NCI-H1694 (cell line): Measurements from ENCODE around the gene UBR4.

Experiments
- DNase-seq: peaks from one replicate; lab custom pipeline; 2025; lab: John Stamatoyannopoulos, UW

UBR4 gene

DNA sequence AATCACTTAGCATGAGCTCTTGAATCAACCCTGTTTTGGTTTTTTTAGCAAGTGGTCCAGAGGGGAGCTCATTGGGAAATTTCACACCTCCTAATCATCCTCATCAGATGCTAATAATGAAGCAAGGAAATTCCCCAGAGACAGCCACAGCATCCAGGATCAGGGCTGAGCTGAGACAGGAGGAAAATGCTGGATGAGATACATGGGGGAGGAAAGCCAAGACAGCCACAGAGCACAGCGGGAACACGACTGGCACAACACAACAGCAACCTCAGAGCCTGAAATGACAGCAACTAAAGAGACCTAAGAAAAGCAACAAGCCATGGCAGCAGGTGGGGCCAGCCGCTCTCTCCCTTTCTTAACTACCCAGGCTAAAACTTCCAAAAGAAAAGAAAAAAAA lies 70.4 kb downstream of the UBR4 start:
- no peak for DNase-seq

GRCh38 chr1:19138958-19139581 lies 71.0 kb downstream of the UBR4 start:
- DNase-seq = no peak

DNA sequence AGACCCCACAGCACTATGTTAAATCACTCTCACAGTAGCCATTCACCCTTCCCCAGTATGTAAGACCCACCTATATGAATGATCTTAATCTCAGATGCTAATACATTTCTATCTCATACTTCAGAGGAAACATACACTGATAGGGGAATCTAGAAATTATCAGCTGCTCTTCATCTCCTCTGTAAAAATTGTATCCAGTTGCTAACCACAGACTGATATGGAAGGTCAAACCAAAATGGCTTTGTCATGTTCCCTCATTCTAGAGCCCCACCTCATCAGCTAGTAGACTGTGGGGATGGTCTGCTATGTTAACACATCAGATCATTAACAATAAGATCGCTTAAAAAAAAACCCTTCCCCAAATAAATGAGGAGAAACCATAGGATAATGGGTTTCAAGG lies 71.7 kb downstream of the UBR4 start:
- DNase-seq = no peak

GRCh38 chr1:19137158-19137557 lies 72.9 kb downstream of the UBR4 start:
- no peak for DNase-seq

GRCh38 chr1:19133360-19133759 lies 76.7 kb downstream of the UBR4 start:
- no peak for DNase-seq

GRCh38 chr1:19130468-19130867 lies 79.6 kb downstream of the UBR4 start:
- no peak for DNase-seq

- no peak for DNase-seq
Observed at GRCh38 chr1:19128968-19129514, 81.0 kb downstream of the UBR4 start.

DNA sequence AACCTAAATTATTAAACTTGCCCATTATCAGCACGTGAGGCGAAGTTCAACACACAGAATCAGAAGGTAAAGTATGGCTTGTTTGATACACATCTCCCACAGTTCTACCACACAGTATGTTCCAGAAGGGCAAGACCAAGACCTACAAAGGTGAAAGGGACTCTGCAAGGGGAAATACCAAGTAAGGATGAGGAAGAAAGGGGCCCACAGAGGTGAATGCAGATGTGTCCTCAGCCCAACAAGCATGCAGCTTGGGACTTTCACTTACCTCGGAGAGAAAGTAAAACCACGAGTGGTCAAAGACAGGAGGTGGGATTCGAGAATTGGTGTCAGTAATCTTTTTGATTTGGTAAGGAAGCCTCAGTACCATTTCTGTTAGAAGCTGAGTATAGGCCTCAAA lies 85.8 kb downstream of the UBR4 start:
- no peak for DNase-seq

GRCh38 chr1:19123837-19124236 lies 86.2 kb downstream of the UBR4 start:
- DNase-seq = no peak

DNA sequence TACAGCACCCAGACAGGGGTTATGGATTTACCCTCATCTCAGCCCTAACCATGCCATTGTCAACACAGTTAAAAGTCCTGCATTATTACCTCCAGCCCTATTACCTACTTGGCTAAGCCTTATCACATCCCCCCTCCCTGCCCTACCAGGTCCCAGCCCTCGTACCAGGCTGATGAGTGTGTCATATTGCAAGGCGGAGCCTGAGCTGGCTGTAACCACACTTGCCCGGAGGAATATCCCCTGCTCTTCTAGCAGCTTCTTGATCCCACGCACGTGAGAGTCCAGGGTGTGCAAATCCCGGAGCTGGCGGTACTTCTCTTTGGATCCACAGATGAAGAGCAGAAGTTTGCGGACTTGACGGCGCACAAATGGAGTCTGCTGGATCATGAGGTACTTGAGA lies 87.4 kb downstream of the UBR4 start:
- no peak for DNase-seq

GRCh38 chr1:19121192-19121591 lies 88.9 kb downstream of the UBR4 start:
- no peak for DNase-seq

GRCh38 chr1:19120070-19120469 lies 90.0 kb downstream of the UBR4 start:
- no peak for DNase-seq

GRCh38 chr1:19115082-19115808 lies 94.8 kb downstream of the UBR4 start:
- no peak for DNase-seq

GRCh38 chr1:19113697-19114092 lies 96.4 kb downstream of the UBR4 start:
- DNase-seq = peak; percentile 38

DNA sequence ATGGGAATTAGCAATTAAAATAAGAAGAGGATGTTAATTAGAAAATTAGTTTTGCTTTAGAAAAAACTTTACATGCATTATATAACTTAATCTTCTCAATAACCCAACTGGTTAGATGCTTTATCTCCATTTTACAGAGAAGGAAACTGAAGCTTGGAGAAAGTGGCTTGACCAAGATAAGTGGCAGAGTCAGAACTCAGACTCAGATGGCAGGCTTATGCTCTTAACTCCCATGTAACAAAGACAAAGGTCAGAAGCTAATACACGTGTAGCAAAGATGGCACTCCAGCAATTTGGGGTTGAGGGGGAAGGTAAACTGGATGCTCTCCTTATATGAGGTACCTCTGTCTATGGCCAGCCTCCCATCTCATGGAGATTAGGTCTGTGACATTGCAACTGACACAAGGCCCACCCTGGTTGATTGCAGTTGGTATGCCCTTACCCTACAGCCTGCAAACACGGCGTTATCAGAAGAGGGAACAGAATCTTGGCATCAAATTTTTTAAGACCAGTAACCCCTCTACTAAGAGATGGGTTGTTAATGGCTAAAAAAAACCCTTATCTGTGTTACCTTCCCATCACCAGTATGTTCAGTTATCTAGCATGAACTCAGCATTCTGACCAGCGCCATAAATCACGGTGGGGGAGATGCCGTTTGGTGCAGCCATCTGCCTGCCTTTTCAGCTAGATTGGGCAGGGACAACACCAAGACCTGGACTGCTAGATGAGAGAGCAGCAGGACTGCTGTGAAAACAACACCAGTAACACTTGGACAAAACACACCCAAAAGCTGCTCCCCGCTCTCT lies 97.0 kb downstream of the UBR4 start:
- no peak for DNase-seq

DNA sequence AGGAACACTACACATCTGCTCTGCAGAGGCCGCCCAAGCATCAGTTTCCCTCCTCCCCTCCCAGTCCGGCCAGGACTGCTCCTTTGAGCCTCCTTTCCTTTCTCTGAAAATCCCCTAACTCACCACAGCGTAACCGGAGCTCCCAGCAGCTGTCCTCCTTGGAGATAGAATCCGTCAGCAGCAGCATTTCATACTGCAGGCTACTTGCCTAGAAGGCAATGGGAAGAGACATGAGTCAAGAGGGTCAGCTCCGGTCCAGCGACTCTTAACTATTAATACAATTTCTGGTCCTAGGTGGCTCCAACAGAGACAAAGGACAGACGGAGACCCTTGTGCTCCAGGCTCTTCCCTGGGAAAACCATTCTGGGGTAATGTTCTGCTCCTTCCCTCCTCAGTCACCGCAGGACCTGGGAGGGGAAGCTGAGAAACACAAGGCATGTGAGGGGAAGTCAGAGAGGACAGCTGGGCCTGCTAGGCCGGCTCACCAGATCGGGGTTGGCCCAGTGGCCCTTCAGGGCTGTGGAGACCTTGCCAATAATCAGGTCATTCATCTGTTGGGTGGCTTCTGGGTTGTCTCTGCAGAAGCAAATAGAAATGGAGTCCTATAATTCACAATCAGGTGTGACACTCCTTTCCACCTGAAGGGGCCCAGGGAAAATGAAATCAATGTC lies 99.7 kb downstream of the UBR4 start:
- no peak for DNase-seq

DNA sequence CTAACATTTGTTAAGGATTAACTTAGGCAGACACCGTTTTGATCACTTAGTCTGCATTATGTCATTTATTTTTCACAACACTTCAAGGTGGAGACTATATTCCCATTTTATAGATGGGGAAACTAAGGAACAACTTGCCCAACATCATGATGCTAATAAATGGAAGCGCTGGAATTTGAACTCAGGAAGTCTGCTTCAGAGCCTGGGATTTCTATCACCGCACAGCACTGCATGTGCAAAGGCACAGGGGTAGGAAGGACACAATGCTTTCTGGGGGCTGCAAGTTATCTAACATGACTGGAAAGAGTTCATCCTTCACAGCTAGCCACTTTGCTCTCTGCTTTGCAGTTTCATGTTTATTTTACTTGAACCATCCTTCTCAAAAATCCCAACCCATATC lies 100.5 kb downstream of the UBR4 start:
- DNase-seq = no peak

- DNase-seq = no peak
Observed at GRCh38 chr1:19101244-19101643, 108.8 kb downstream of the UBR4 start.

DNA sequence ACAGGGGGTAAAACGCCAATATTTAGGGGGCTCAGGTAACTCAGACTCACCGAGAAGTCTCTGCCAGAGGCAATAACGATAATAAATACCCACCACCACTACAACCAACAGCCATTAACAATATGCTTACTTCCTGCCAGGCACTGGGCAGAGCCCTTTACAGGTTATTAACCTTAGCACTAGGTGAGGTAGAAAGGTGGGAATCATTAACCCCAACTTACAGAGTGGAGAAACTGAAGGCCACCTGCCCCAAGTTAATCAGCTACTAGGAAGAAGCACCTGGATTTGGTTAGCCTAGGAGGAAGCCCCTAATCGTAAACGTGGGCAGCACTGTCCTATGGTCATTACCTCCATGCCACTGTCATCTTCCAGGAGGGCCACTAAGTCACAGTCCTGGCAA lies 110.0 kb downstream of the UBR4 start:
- no peak for DNase-seq

DNA sequence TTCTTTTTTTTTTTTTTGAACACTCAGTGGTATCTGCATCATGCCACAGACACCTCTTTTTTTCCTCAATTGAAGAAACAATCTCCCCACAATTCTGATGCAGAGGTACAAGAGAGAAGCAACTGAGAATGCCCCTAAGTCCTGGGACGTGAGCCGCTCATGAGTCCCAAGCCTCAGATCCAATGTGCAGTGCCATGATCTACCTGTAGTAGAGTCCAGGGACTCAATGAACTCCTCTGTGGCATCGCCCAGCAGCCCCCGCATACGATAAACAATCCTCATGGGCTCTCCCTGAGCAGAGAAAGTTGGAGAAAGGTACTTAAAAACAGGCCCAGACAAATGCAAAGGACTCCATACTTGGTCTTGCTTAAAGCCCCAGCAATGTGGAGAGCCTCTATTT lies 113.1 kb downstream of the UBR4 start:
- DNase-seq = no peak

DNA sequence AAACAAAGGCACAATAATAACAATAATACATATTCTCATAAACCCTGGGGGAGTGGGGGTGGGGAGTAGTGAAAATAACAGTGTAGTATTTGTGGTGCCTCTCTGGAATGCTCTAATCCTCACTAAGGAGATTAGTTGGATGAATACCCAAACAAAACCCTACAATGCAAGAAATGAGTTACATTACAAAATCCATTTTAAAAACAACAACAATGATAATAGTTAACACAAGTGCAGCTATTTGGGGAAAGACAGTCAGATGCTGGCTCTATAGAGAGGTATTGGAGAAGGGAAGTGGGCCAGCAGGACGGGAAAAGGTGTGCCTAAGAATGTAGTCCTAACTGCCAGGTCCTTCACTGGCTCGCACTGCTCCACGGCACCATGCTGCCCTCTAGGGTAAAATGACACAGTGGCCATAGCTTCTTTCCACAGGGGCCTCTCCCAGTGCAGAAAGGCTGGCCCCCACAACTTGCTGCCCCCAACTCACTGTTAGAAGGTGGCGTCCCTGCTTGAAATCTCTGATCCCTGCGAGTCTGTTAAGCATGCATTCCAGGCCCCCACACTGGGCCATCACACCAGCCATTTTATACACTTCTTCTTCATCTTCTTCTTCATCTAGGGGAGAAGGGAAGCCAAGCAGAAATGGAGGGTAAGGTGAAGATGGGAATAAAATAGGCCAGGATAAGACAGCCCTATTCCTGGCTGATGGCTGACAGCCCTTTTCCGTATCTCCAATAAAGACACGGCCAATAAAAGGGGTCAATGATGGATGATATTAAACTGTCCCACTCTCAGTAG lies 113.8 kb downstream of the UBR4 start:
- peak; percentile 9 for DNase-seq
